ENCODE results near the gene STK38. TPM values are rescaled to one million over a fixed set of nuclear protein-coding genes. Genes with fewer than 3 reads are reported as not detected.
A peak's percentile ranks its signal among the peaks of the same experiment; 100 is the strongest.

STK38 gene
- total and polyA plus RNA-seq, 9 of the 15 experiments (the other 6 are each of a cell fraction or from before 2014, with no cell fraction given): 5.7 to 28.7 (median 19.5) TPM

DNA sequence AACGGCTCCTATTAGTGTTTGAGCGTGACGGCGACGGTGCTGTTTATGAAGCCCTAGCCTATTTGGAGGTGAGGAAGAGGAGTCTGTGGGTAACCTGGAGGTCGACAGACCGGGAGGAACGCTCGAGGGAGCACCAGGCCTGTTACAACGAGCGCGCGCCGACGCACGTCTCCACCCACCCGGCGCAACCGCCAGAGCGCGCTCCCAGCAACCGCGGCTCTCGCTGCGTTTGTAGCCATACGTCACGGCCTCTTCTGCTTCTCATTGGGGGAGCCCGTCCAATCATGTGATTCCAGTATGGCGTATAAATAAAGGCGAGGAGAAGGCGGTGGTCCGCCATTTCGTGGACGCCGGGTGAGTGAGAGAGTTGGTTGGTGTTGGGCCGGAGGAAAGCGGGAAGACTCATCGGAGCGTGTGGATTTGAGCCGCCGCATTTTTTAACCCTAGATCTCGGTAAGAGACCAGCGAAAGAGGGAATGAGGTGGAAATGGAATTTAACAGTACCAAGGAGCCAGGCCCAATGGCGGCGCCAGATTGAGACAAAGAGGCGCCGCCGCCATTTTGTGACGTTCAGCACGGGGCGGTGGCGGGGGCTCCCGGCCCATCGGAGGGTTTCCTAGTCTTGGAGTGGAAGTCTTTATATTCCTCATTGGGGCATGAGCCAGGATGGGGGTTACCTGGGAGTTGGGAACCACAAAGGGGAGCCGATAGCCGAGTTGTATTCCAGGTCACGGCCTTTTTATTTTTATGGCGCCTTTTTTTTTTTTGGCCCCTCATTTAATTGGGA, 46.9 kb upstream of the STK38 start, which contains the start of gene SRSF3 (continued):
- TF ChIP-seq, protein P1, sequence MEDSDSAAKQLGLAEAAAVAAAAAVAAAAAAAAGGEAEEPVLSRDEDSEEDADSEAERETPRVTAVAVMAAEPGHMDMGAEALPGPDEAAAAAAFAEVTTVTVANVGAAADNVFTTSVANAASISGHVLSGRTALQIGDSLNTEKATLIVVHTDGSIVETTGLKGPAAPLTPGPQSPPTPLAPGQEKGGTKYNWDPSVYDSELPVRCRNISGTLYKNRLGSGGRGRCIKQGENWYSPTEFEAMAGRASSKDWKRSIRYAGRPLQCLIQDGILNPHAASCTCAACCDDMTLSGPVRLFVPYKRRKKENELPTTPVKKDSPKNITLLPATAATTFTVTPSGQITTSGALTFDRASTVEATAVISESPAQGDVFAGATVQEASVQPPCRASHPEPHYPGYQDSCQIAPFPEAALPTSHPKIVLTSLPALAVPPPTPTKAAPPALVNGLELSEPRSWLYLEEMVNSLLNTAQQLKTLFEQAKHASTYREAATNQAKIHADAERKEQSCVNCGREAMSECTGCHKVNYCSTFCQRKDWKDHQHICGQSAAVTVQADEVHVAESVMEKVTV (CRISPR knock-in tag; IDR thresholded peaks at IDR 0.05): no peak
- TF ChIP-seq ZNF431 (CRISPR knock-in tag; IDR thresholded peaks at IDR 0.05) (peak; percentile 79; the same call in 1 of the 2 replicates), ZC3H4 (CRISPR knock-in tag; IDR thresholded peaks at IDR 0.05; ENCODE audit: borderline replicate concordance) (peak; percentile 83; the same call in 1 of the 2 replicates), ZNF133 (CRISPR knock-in tag; IDR thresholded peaks at IDR 0.05) (0 out of 2 replicates have a peak, but pooled peaks have one; percentile 56), ZSCAN29 (IDR thresholded peaks at IDR 0.05) (0 out of 2 replicates have a peak, but pooled peaks have one; percentile 20), NR3C1 (CRISPR knock-in tag; IDR thresholded peaks at IDR 0.05) (0 out of 2 replicates have a peak, but pooled peaks have one; percentile 56), SNIP1 (IDR thresholded peaks at IDR 0.05; ENCODE audit: low read depth) (no peak), ZNF274 (IDR thresholded peaks at IDR 0.05; ENCODE audit: borderline replicate concordance, low read depth, low read length) (no peak), SAFB (IDR thresholded peaks at IDR 0.05; ENCODE audit: borderline replicate concordance, low read depth, low read length) (no peak), CREM (IDR thresholded peaks at IDR 0.05; ENCODE audit: low read depth) (peak; percentile 96), ILF3 (IDR thresholded peaks at IDR 0.05; ENCODE audit: borderline replicate concordance) (peak; percentile 90; the same call in 1 of the 2 replicates), ZNF384 (IDR thresholded peaks at IDR 0.05; ENCODE audit: low read depth, low read length) (peak; percentile 28; the same call in 1 of the 2 replicates), ZNF124 (CRISPR knock-in tag; IDR thresholded peaks at IDR 0.05) (no peak), JUNB (CRISPR knock-in tag; conservative IDR thresholded peaks at IDR 0.05) (no peak), MECOM (CRISPR knock-in tag; IDR thresholded peaks at IDR 0.05) (no peak)
- TF ChIP-seq, protein P2, sequence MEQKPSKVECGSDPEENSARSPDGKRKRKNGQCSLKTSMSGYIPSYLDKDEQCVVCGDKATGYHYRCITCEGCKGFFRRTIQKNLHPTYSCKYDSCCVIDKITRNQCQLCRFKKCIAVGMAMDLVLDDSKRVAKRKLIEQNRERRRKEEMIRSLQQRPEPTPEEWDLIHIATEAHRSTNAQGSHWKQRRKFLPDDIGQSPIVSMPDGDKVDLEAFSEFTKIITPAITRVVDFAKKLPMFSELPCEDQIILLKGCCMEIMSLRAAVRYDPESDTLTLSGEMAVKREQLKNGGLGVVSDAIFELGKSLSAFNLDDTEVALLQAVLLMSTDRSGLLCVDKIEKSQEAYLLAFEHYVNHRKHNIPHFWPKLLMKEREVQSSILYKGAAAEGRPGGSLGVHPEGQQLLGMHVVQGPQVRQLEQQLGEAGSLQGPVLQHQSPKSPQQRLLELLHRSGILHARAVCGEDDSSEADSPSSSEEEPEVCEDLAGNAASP (IDR thresholded peaks at IDR 0.05): no peak
- TF ChIP-seq, protein P3, sequence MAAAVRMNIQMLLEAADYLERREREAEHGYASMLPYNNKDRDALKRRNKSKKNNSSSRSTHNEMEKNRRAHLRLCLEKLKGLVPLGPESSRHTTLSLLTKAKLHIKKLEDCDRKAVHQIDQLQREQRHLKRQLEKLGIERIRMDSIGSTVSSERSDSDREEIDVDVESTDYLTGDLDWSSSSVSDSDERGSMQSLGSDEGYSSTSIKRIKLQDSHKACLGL (CRISPR knock-in tag; IDR thresholded peaks at IDR 0.05; ENCODE audit: borderline replicate concordance, poor library complexity, severe bottlenecking): peak; percentile 41
- TF ChIP-seq, protein P4, sequence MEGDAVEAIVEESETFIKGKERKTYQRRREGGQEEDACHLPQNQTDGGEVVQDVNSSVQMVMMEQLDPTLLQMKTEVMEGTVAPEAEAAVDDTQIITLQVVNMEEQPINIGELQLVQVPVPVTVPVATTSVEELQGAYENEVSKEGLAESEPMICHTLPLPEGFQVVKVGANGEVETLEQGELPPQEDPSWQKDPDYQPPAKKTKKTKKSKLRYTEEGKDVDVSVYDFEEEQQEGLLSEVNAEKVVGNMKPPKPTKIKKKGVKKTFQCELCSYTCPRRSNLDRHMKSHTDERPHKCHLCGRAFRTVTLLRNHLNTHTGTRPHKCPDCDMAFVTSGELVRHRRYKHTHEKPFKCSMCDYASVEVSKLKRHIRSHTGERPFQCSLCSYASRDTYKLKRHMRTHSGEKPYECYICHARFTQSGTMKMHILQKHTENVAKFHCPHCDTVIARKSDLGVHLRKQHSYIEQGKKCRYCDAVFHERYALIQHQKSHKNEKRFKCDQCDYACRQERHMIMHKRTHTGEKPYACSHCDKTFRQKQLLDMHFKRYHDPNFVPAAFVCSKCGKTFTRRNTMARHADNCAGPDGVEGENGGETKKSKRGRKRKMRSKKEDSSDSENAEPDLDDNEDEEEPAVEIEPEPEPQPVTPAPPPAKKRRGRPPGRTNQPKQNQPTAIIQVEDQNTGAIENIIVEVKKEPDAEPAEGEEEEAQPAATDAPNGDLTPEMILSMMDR (IDR thresholded peaks at IDR 0.05 in 2 of 3, conservative IDR thresholded peaks at IDR 0.05 in 1 of 3; ENCODE audit: insufficient read depth in 2 of 3, low read depth in 1 of 3, low read length in 3 of 3): peak; percentile 61 to 64 (median 62)
- TF ChIP-seq, protein P5, sequence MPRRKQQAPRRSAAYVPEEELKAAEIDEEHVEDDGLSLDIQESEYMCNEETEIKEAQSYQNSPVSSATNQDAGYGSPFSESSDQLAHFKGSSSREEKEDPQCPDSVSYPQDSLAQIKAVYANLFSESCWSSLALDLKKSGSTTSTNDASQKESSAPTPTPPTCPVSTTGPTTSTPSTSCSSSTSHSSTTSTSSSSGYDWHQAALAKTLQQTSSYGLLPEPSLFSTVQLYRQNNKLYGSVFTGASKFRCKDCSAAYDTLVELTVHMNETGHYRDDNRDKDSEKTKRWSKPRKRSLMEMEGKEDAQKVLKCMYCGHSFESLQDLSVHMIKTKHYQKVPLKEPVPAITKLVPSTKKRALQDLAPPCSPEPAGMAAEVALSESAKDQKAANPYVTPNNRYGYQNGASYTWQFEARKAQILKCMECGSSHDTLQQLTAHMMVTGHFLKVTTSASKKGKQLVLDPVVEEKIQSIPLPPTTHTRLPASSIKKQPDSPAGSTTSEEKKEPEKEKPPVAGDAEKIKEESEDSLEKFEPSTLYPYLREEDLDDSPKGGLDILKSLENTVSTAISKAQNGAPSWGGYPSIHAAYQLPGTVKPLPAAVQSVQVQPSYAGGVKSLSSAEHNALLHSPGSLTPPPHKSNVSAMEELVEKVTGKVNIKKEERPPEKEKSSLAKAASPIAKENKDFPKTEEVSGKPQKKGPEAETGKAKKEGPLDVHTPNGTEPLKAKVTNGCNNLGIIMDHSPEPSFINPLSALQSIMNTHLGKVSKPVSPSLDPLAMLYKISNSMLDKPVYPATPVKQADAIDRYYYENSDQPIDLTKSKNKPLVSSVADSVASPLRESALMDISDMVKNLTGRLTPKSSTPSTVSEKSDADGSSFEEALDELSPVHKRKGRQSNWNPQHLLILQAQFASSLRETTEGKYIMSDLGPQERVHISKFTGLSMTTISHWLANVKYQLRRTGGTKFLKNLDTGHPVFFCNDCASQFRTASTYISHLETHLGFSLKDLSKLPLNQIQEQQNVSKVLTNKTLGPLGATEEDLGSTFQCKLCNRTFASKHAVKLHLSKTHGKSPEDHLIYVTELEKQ (CRISPR knock-in tag; IDR thresholded peaks at IDR 0.05): no peak

All from K562 (cell line).